RCC 7860 (cell line): ENCODE measurements around the gene HTR3D.
"Not testable (repeated sequence)": the region's sequence is repeated elsewhere in the genome, so short reads cannot be mapped to it uniquely, and the experiment has no call there.

Source experiments
- DNase-seq: peaks from one replicate; pipeline ENCODE4 v3.0.0-alpha.2; 2015; ENCODE audit warnings: low spot score
- FAIRE-seq: peaks from 2 replicates; lab custom pipeline; 2012; peaks lifted over from hg19 to GRCh38; lab: Jason Lieb, UNC

Gene HTR3D

DNA sequence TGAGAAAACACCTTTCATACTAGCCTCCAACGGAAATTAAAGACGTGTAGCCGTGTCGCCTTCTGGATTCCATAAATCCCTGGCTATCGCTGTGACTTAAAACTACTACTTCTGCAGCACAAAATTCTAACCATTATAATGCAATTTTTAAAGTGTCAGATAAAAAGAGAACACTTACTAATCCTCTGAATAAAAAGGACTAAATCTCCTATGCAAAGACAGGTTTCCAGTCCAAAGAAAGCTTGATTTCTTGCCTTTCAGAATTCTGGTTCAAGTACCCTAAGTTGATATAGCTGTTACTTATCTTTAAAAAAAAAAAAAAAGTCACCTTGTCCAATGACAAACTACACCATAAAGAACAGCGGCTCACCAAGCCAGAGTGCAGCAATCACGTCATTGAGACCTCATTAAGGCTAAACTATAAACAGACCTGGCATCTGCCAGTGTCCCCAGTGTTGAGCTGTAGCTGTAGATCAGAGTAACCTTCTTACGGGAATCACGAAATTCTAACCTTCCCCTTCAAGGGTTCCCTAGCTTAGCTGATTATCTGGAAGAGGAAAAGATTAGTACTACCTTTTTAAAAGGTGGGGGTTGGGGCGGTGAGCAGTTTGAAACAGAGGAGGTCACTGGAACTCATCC is 16.0 kb upstream of the HTR3D start:
- DNase-seq (no peak), FAIRE-seq (no peak)

DNA sequence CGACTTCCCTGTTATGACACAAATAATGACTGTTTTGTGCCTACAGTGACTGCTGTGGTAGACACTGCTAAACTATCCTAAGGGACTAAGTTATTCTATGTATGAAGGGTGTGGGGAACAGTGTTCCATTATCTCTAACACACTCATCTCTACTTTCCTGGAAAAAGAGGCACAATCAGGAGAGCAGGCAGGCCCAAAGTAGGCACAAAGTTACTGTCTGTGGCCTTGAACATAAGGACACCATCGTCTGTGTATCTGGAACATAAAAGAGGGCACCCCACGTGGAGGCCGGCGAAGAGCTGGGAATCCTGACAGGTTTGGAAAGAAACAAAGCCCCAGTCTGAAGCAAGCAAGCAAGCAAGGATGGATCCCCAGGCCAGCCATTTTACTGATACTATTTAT is 15.4 kb upstream of the HTR3D start:
- no peak for DNase-seq
- FAIRE-seq, result no peak

DNA sequence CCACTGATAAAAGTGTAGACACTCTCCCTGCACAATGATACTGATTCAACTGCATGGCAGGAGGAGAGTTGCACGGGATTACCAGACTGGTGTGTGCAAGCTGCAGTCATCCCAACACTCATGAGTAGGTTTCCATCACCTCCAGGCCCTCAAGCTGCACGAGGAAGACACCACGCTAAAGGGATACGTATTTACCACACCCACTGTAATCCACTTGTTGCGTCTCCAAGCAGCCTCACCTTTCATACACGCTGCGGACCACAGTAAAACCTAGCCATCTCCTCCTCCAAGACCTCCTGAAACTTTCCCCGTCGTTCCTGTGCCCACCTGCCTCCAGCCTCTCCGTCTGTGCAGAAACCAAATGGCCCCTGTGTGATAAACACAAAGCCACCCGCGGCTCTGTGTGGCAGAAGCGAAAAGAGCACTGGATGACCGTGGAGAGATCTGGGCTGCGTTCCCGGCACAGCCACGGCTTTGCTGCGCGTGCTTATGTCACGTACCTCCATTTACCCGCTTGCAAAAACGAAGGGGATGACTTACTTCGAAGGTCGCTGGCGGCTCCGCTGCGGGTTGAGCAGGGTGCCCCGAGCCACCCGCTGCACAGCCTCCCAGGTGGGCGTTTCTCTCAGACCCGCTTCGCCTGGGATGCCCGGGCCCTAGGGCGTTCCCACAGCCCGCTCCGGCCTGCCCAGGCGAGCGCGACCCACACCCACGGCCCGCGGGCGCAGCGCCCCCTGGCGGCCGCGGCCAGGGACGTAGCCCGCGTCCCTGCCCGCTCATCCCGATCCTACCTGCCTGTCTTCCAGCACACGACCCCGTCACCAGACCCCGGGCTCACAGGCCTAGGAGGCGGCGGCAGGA is 14.5 kb upstream of the HTR3D start:
- FAIRE-seq (no peak), DNase-seq (peak; percentile 47)

DNA sequence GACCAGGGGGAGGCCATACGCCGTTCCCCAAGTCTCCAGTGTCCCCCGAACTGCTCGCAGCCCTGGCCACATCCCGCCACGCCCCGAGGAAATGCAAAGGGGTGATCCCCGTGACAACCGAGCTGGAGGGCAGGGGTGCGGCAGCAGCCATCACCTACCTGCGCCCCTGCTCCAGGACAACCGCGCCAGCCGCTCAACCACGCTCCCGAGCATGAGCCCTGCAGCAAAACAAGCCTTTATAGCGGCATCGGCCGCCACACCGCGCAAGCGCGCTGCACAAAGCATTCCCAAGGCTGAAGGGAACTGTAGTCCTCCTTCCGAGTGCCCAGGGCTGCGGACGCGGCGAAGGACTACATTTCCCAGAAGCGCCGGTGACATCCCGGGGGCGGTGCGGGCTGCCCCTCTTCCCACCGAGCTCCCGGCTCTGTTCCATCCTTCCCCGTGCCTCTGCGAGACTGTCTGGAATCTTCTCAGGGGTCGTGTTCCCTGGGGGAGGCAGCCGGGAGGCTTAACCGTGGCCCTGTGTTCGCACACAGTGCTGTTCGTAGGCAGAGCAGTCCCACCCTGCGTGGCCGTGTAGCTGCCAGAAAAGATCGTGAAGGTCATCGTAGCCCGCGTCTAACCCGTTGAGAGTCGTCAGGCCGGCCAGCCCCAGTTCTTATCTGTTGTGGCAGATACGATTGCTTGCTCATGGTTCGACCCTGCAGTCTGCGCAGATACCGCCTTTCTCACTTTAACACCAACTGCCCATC is 13.7 kb upstream of the HTR3D start, which contains the start of gene ABCC5:
Gene ABCC5, minus strand, starts transcription at position 213 of the 752 bp plus-strand sequence. CDS start 3,492 bp downstream, outside the sequence.
- DNase-seq (peak; percentile 88), FAIRE-seq (peak; percentile 27)

DNA sequence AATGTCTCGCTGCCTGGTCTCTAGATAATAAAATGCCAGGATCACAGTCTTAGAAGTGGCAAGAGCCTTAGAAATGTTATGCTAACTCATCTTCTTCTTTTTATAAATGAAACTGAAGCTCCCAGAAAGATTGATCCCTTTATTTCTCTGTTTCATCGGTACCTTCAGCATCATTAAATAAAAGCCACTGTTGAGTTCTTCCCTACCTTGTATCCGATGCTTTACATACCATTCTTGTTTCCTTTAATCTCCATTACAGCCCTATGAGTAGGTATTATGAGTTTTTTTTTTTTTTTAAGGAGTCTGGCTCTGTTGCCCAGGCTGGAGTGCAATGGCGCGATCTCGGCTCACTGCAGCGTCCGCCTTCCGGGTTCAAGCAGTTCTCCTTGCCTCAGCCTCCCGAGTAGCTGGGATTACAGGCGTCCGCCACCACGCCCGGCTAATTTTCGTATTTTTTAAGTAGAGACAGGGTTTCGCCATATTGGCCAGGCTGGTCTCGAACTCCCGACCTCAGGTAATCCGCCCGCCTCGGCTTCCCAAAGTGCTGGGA is 13.0 kb upstream of the HTR3D start:
- no peak for FAIRE-seq
- DNase-seq, result no peak

DNA sequence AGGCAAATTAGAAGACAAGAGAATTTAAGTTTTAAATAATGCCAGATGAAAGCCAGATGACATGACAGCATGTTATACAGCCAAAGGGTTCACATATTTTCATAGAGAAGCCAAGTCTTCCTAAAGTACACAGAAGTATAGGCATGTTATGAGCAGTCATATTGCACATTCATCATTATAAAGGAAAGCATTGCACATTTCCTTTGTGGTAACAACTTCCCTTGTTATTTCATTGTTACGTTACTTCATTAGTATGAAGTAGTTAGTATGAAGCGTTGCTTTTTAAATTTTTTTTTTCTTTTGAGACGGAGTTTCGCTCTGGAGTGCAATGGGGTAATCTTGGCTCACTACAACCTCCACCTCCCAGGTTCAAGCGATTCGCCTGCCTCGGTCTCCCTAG is 9.2 kb upstream of the HTR3D start:
- no peak for FAIRE-seq
- DNase-seq, result no peak

DNA sequence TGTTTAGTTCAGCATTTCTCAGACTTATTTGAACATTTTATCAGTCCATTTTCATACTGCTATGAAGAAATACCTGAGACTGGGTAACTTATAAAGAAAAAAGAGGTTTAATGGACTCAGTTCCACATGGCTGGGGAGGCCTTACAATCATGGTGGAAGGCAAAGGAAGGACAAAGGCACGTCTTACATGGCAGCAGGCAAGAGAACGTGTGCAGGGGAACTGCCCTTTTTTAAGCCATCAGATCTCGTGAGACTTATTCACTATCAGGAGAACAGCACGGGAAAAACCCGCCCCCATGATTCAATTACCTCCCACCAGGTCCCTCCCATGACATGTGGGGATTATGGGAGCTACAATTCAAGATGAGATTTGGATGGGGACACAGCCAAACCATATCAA is 6.3 kb upstream of the HTR3D start:
- not testable (repeated sequence) for DNase-seq, FAIRE-seq

DNA sequence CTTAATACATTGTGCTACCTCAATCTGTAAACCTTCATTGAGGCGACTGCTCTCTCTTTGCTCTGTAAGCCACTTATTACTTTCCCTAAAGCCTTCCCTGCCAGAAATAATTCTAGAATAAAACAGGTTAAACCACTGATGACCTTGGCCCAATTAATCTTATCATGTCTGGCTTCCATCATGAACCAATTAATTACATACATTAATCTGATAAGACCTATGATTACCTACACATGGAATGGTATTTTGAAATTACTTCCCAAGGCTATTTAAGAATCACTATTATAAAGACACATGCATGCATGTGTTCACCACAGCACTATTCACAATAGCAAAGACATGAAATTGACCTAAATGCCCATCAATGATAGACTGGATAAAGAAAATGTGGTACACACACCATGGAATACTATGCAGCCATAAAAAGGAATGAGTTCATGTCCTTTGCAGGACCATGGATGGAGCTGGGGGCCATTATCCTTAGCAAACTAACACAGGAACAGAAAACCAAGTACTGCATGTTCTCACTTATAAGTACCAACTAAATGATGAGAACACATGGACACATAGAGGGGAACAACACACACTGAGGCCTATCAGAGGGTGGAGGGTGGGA is 3.2 kb upstream of the HTR3D start:
- not testable (repeated sequence) for FAIRE-seq, DNase-seq

DNA sequence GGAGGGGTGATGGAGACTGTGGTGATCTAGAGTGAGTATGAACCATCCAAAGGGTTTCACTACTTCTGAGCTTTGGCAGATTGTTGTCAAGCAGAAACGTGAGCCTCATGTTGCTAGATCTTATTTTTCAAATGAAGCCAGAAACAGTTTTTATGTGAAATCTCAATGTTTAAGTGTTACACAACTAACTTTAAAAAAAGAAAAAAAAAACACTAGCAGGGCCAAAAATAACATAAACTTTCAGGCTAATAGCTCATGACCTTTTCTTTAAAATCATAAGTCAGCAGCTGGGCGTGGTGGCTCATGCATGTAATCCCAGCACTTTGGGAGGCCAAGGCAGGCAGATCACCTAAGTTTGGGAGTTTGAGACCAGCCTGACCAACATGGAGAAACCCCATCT is 2.1 kb upstream of the HTR3D start:
- no peak for DNase-seq
- no peak for FAIRE-seq

DNA sequence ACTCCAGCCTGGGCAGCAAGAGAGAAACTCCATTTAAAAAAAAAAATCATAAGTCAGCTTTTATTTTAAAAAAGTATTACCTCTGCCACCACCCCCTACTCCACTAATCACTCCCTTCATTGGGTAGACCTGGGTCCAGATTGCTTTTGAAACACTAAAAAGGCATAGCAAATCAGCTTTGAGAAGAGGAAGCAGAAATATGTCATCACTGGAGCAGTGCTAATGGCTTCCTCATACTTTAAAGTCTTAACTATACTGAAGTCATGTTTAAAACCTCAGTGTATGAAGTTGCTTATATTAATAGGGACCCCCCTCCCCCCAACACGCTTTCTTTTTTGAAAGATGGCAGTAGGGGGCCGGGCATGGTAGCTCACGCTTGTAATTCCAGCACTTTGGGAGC is 1.0 kb upstream of the HTR3D start:
- FAIRE-seq (no peak), DNase-seq (no peak)

DNA sequence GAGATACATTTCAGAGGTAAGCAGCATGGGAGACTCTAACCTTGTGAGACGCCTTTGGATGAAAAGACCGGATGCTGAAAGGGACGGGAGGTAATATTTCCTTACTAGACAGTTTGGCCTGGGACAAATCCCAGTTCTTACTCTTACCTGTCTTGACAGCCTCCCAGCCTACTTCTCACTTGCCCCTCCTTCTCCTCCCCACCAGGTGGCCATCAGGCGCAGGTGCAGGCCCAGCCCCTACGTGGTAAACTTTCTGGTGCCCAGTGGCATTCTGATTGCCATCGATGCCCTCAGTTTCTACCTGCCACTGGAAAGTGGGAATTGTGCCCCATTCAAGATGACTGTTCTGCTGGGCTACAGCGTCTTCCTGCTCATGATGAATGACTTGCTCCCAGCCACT is 6.3 kb downstream of the HTR3D start:
- FAIRE-seq (no peak), DNase-seq (no peak)

DNA sequence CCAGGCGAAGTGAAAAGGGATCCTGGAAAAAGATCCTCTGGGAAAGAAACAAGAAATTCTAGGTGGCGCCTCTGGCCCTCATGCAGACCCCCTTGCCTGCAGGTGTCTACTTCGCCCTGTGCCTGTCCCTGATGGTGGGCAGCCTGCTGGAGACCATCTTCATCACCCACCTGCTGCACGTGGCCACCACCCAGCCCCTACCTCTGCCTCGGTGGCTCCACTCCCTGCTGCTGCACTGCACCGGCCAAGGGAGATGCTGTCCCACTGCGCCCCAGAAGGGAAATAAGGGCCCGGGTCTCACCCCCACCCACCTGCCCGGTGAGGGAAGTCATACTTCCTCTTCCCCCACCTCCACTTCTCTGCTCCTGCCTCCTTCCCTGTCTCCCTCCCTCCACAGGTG is 6.8 kb downstream of the HTR3D start:
- not testable (repeated sequence) for DNase-seq, FAIRE-seq

DNA sequence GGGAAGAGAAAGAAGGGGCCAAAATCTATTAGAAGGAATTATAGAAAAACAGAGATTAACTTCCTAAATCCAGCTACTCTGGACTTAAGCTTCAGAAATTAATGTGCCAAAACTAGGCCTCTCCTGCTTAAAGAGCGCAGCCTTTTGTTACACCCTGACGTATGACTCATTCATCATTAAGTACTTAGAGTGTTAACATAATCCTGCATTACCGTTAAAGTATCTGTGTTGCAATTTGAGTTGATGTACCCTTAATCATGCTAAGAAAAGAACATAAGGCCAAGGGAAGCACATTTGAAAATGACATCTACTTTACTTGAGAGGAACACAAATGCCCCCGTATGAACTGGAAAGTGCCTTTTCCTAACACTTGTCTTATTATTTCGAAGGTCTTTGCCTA is 7.9 kb downstream of the HTR3D start:
- DNase-seq (no peak), FAIRE-seq (no peak)

DNA sequence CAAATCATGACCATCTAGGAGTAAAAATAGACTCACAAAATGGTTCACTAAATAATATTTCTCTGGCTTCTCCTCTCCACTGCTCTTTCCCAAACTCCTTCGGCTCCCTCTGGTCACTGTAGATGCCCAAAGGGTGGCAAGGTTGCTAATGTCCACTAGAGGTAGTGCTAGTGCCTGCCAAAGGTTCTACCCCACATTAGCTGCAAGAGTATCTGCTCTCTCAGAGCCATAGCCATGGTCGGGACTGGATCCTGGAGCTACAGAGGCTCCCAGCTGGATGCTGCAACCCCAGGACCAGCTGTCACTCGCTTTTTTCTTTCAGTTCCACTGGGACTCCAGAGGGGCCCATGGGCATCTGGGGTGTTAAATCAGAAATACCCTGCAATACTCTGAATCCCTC is 8.5 kb downstream of the HTR3D start:
- peak; percentile 21 for DNase-seq
- FAIRE-seq, result no peak

DNA sequence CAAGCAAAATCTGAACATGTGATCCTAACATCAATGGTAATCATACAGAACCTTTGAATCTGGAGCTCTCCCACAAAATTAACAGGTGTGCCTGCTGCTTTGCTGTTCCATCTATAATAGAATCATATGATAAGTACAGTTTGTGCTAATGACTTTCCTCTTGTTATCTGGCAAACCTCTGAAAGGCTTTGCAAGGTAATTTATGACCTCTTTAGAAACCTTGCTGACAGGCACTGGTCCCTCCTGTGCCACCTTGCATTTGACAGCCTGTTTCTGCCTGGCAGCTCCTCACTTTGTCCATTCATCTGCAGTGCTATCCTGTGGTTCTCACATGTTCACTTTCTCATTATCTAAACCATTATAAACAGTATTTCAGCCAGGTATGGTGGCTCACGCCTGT is 11.1 kb downstream of the HTR3D start:
- no peak for DNase-seq
- no peak for FAIRE-seq

DNA sequence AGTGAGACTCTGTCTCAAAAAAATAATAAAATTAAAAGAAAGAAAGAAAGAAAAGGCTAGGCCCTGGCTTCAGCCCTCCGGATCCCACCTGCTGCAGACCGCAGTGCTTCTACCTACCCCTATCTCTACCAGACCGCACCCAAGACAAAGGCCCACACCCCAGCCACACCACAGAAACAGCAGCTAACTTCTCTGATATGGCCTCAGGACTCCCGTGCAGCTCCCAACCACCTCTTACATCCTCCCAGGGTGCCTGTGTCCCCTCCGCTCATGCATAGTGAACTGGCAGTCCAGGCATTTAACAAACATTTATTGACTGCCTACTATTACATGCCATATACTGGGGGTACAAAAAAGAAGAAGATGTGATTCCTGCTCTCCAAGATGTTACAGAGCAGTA is 14.5 kb downstream of the HTR3D start:
- no peak for FAIRE-seq
- no peak for DNase-seq

DNA sequence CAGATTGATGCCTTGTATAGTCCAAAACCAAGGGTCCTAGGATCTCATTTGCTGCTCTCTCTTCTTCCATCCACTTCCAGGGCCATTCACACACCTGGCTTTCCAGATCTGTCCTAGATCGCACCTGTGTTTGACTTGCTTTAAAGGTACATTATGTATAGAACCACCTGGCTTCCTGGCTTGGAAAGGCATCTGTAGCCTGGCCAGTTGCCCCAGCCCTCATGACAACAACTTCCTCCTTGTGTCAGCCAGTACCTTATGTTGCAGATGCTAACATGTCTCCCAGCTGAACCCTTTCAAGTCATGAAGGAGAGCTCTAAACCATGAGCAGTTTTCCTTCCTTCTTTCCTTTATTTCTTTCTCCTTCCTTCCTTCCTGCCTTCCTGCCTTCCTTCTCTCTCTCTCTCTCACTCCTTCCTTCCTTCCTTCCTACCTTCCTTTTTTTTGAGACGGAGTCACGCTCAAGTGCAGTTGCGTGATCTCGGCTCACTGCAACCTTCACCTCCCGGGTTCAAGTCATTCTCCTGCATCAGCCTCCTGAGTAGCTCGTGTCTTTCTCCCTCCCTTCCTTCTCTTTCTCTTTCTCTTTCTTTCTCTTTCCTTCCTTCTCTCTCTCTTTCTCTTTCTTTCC is 18.8 kb downstream of the HTR3D start:
- DNase-seq (no peak), FAIRE-seq (no peak)

DNA sequence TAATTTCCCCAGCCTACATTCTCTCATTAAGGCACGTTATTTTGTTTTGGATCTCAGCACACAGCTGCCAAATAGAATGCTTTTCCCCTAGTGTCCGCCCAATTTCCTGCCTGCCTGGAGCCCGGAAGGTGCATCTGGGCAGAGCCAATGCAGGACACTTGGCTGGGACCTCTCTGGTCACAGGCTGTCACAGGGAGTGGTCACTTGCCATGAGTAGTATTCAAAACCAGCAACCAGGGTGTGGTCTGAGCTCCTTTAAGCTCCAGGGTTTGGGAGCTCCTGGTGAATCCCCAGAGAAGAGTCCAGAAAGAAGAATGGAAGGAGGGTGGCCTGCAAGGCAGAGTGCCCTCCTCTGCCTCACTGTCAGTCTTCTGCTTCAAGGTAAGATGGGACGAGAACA is 21.2 kb downstream of the HTR3D start, which contains the start of gene HTR3C:
Gene HTR3C, plus strand, starts transcription at position 281 of the 400 bp plus-strand sequence. Its CDS starts 34 bp downstream, at position 315.
- no peak for FAIRE-seq
- DNase-seq, result no peak

DNA sequence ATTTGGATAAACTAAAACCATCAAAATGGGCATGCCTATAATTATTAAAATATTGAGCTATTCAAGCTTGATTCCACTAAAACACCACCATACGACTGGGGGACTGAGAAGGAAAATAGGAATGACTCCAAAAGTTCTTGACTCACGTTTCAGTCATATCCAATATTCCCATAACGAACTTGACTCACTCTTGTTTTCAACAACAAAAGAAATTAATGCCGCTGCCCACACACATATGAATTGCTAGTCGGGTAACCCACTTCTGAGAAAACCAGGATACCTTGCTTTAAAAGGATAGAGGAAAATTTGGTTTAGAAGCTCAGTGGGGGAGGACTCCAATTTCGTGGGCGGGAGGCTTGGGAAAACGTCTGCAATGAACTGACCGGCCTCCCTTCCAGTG is 26.5 kb downstream of the HTR3D start:
- FAIRE-seq (no peak), DNase-seq (no peak)

DNA sequence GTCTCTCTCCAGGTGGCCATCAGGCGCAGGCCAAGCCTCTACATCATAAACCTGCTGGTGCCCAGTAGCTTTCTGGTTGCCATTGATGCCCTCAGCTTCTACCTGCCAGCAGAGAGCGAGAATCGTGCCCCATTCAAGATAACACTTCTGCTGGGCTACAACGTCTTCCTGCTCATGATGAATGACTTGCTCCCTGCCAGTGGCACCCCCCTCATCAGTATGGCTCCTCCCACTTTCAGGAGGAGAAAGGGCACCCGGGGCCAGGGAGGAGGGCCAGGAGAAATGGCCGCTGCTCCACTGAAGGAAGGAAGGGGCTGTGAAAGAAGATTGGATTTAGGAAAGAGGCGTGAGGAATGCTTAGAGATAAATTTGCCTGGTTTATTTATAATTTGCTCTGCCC is 27.9 kb downstream of the HTR3D start:
- no peak for FAIRE-seq

More for the DNA sequence above, 27.9 kb downstream of the HTR3D start:
- DNase-seq, result no peak
